Measurements from ENCODE around the gene CDK5.
"Not testable (repeated sequence)": the region's sequence is repeated elsewhere in the genome, so short reads cannot be mapped to it uniquely, and the experiment has no call there.

The CDK5 gene

GRCh38 chr7:151045262-151045661 is 12.4 kb downstream of the CDK5 start:
- Histone ChIP-seq H3K36me3 (ENCODE audit: low read length) (no peaks in the 10 kb centered on the region), H3K9me3 (ENCODE audit: insufficient read depth, low read length) (no peaks in the 10 kb centered on the region), H3K4me2 (ENCODE audit: low read depth, low read length, poor library complexity, severe bottlenecking) (no peak overlapping the region), H3K79me2 (ENCODE audit: insufficient read depth, low read length) (no peaks in the 10 kb centered on the region), H3F3A (ENCODE audit: insufficient read depth) (no peaks in the 10 kb centered on the region), H3K4me3 (ENCODE audit: insufficient read depth, low read length, poor library complexity, severe bottlenecking) (no peak overlapping the region), H3K27ac (ENCODE audit: low read depth, low read length) (no peak overlapping the region), H3K9me2 (replicated peaks; ENCODE audit: insufficient read depth, low read length) (no peaks in the 10 kb centered on the region), H4K20me1 (ENCODE audit: low read depth, low read length) (no peaks in the 10 kb centered on the region), H3K27me3 (ENCODE audit: low read length) (no peaks in the 10 kb centered on the region), H3K9ac (ENCODE audit: low read length) (no peak overlapping the region), H2AFZ (ENCODE audit: low read depth, low read length, severe bottlenecking) (no peak overlapping the region)
- TF ChIP-seq, protein P1, sequence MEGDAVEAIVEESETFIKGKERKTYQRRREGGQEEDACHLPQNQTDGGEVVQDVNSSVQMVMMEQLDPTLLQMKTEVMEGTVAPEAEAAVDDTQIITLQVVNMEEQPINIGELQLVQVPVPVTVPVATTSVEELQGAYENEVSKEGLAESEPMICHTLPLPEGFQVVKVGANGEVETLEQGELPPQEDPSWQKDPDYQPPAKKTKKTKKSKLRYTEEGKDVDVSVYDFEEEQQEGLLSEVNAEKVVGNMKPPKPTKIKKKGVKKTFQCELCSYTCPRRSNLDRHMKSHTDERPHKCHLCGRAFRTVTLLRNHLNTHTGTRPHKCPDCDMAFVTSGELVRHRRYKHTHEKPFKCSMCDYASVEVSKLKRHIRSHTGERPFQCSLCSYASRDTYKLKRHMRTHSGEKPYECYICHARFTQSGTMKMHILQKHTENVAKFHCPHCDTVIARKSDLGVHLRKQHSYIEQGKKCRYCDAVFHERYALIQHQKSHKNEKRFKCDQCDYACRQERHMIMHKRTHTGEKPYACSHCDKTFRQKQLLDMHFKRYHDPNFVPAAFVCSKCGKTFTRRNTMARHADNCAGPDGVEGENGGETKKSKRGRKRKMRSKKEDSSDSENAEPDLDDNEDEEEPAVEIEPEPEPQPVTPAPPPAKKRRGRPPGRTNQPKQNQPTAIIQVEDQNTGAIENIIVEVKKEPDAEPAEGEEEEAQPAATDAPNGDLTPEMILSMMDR (IDR thresholded peaks at IDR 0.05; ENCODE audit: insufficient read depth, low read length, poor library complexity, severe bottlenecking) = no peak
- no peak for TF ChIP-seq EZH2phosphoT487 (conservative IDR thresholded peaks at IDR 0.05; ENCODE audit: low read length)

- Histone ChIP-seq H3K9ac (ENCODE audit: low read length) (no peak overlapping the region), H2AFZ (ENCODE audit: low read depth, low read length, severe bottlenecking) (no peak overlapping the region), H4K20me1 (ENCODE audit: low read depth, low read length) (no peaks in the 10 kb centered on the region), H3K27me3 (ENCODE audit: low read length) (no peaks in the 10 kb centered on the region), H3K4me3 (ENCODE audit: insufficient read depth, low read length, poor library complexity, severe bottlenecking) (no peak overlapping the region), H3K27ac (ENCODE audit: low read depth, low read length) (no peak overlapping the region), H3K4me2 (ENCODE audit: low read depth, low read length, poor library complexity, severe bottlenecking) (no peak overlapping the region), H3K79me2 (ENCODE audit: insufficient read depth, low read length) (no peaks in the 10 kb centered on the region), H3K9me3 (ENCODE audit: insufficient read depth, low read length) (no peaks in the 10 kb centered on the region), H3K9me2 (replicated peaks; ENCODE audit: insufficient read depth, low read length) (no peaks in the 10 kb centered on the region), H3K36me3 (ENCODE audit: low read length) (no peaks in the 10 kb centered on the region), H3F3A (ENCODE audit: insufficient read depth) (no peaks in the 10 kb centered on the region)
- TF ChIP-seq, protein P1 (IDR thresholded peaks at IDR 0.05; ENCODE audit: insufficient read depth, low read length, poor library complexity, severe bottlenecking) = no peak
- TF ChIP-seq EZH2phosphoT487 (conservative IDR thresholded peaks at IDR 0.05; ENCODE audit: low read length) = no peak
Observed at GRCh38 chr7:151043959-151044358, 13.7 kb downstream of the CDK5 start.

- H3K9me3 ChIP-seq (ENCODE audit: insufficient read depth, low read length); H3K4me3 ChIP-seq (ENCODE audit: insufficient read depth, low read length, poor library complexity, severe bottlenecking); H3K36me3 ChIP-seq (ENCODE audit: low read length); H4K20me1 ChIP-seq (ENCODE audit: low read depth, low read length); H3K9ac ChIP-seq (ENCODE audit: low read length); H3K9me2 ChIP-seq (replicated peaks; ENCODE audit: insufficient read depth, low read length); H3K79me2 ChIP-seq (ENCODE audit: insufficient read depth, low read length); H3K27ac ChIP-seq (ENCODE audit: low read depth, low read length); H2AFZ ChIP-seq (ENCODE audit: low read depth, low read length, severe bottlenecking); H3K4me2 ChIP-seq (ENCODE audit: low read depth, low read length, poor library complexity, severe bottlenecking); H3K27me3 ChIP-seq (ENCODE audit: low read length); H3F3A ChIP-seq (ENCODE audit: insufficient read depth): not testable (repeated sequence)
Observed at GRCh38 chr7:151043449-151043848, 14.2 kb downstream of the CDK5 start.

GRCh38 chr7:151040616-151041375 is 16.9 kb downstream of the CDK5 start:
- Histone ChIP-seq H2AFZ (ENCODE audit: low read depth, low read length, severe bottlenecking) (no peak overlapping the region), H3K9ac (ENCODE audit: low read length) (no peak overlapping the region), H4K20me1 (ENCODE audit: low read depth, low read length) (no peaks in the 10 kb centered on the region), H3K4me3 (ENCODE audit: insufficient read depth, low read length, poor library complexity, severe bottlenecking) (no peak overlapping the region), H3K27me3 (ENCODE audit: low read length) (no peaks in the 10 kb centered on the region), H3K79me2 (ENCODE audit: insufficient read depth, low read length) (no peaks in the 10 kb centered on the region), H3K9me2 (replicated peaks; ENCODE audit: insufficient read depth, low read length) (no peaks in the 10 kb centered on the region), H3K27ac (ENCODE audit: low read depth, low read length) (no peak overlapping the region), H3F3A (ENCODE audit: insufficient read depth) (no peaks in the 10 kb centered on the region), H3K4me2 (ENCODE audit: low read depth, low read length, poor library complexity, severe bottlenecking) (no peak overlapping the region), H3K36me3 (ENCODE audit: low read length) (no peaks in the 10 kb centered on the region), H3K9me3 (ENCODE audit: insufficient read depth, low read length) (no peaks in the 10 kb centered on the region)
- no peak for TF ChIP-seq EZH2phosphoT487 (conservative IDR thresholded peaks at IDR 0.05; ENCODE audit: low read length)
- TF ChIP-seq, protein P1 (IDR thresholded peaks at IDR 0.05; ENCODE audit: insufficient read depth, low read length, poor library complexity, severe bottlenecking) = no peak
